SK-N-MC (cell line): ENCODE results near the gene PARP14.

Experiments used
- EZH2 ChIP-seq: fragments of 200-600 bp; sonication (generic); IDR thresholded peaks from one replicate; pipeline ENCODE4 v1.6.1; 2017; ENCODE audit warnings: antibody characterized with exemption
- FOXP2 ChIP-seq: optimal IDR thresholded peaks from 2 replicates; pipeline ENCODE3; 2011; ENCODE audit warnings: mild to moderate bottlenecking, moderate library complexity; ENCODE audit not compliant: insufficient read depth; ENCODE audit errors: extremely low read length, control extremely low read depth
- POLR2AphosphoS5 ChIP-seq: IDR thresholded peaks from 2 replicates; pipeline ENCODE4 v1.6.1; 2012; ENCODE audit warnings: mild to moderate bottlenecking, low read depth, low read length, borderline replicate concordance

- TF ChIP-seq POLR2AphosphoS5 (no peak), EZH2 (no peak), FOXP2 (no peak)
Measured at GRCh38 chr3:122679882-122680474, 661 bp upstream of the PARP14 start.
